Transverse colon (tissue), 4 donors: ENCODE data around the gene BLNK. TPM values are rescaled to one million over a fixed set of nuclear protein-coding genes. Genes with fewer than 3 reads are reported as not detected.

Experiments
- DNase-seq: peaks from one replicate; pipeline ENCODE4 v3.0.0-alpha.2; 2019
- H3K27ac ChIP-seq, 4 donors: fragments of 200-600 bp; sonication (generic); 2 replicates each; pipeline ENCODE4 v1.5.1; 2016 to 2018; ENCODE audit warnings: inconsistent platforms in 4 of 4
- H3K27me3 ChIP-seq: fragments of 200-600 bp; sonication (generic); 2 replicates; pipeline ENCODE4 v1.5.1; 2017; ENCODE audit warnings: inconsistent platforms
- H3K36me3 ChIP-seq, 4 donors: fragments of 200-600 bp; sonication (generic); 2 replicates each; pipeline ENCODE4 v1.5.1; 2017 to 2019; ENCODE audit warnings: inconsistent platforms in 4 of 4
- H3K4me1 ChIP-seq, 4 donors: fragments of 200-600 bp; sonication (generic); 2 replicates each; pipeline ENCODE4 v1.5.1; 2017 to 2020; ENCODE audit warnings: inconsistent platforms in 4 of 4
- H3K4me3 ChIP-seq, 4 donors: fragments of 200-600 bp; sonication (generic); 1 replicate in 1 of 4; 2 replicates in 3 of 4; pipeline versions ENCODE4 v1.5.1 to v1.6.1; 2017 to 2019; ENCODE audit warnings: inconsistent platforms in 4 of 4
- H3K9me3 ChIP-seq, 2 donors: fragments of 200-600 bp; sonication (generic); 2 replicates each; pipeline ENCODE4 v1.5.1; 2017 to 2019; ENCODE audit warnings: inconsistent platforms in 2 of 2
- CTCF ChIP-seq, 5 experiments: fragments of 200-600 bp in 3 of 5; fragments of 450-650 bp in 2 of 5; sonication (generic) in 3 of 5; IDR thresholded peaks; 1 replicate in 2 of 5; 2 replicates in 3 of 5; pipeline ENCODE4 v1.5.1; 2016 to 2017; ENCODE audit warnings: antibody characterized with exemption in 5 of 5, inconsistent platforms in 3 of 5, mild to moderate bottlenecking in 2 of 5, moderate library complexity in 1 of 5
- EP300 ChIP-seq: sonication (generic); formaldehyde crosslinking; IDR thresholded peaks from one replicate; pipeline ENCODE4 v1.6.1; 2017; ENCODE audit warnings: antibody characterized with exemption, low read depth
- POLR2A ChIP-seq: fragments of 450-650 bp; IDR thresholded peaks from one replicate; pipeline ENCODE4 v1.6.1; 2016; ENCODE audit warnings: antibody characterized with exemption, mild to moderate bottlenecking, moderate library complexity
- POLR2AphosphoS5 ChIP-seq, 3 donors: sonication (generic); formaldehyde crosslinking; IDR thresholded peaks; one replicate each; pipeline ENCODE4 v1.6.1; 2016; ENCODE audit warnings: antibody characterized with exemption in 3 of 3
- WGBS, 2 donors: methylation state at CpG; one replicate each; pipeline ENCODE4 v1.1.5; 2018; ENCODE audit warnings: low coverage in 1 of 2; 5-methylcytosine and 5-hydroxymethylcytosine counted together
- in situ Hi-C, 4 donors: fragments of 200-750 bp; cut with MboI; loops; one replicate each; pipeline versions ENCODE4 v1.15.0 to v1.15.1; 2017; ENCODE audit warnings: low sequenced_read_pairs in 3 of 4, low pct_ligation_motif_present in 1 of 4, low pct_unique_long_range_greater_than_20kb in 1 of 4
- intact Hi-C: fragments of 100-400 bp; cut with DNase I; formaldehyde crosslinking; loops from one replicate; pipeline ENCODE4 v1.15.1; 2023; ENCODE audit warnings: low total_unique reads
- total RNA-seq, 4 donors: library from RNA; depleted of rRNA; stranded (reverse); fragments of >200 nt; gene quantifications; one replicate each; pipeline ENCODE4 v1.1.0, GENCODE V29; 2016

The BLNK gene
- total RNA-seq, 4 donors from 2014 or later = 5.6 to 21.8 (median 12.0) TPM

- Histone ChIP-seq H3K4me3 (no peak overlapping the region), H3K9me3 (no peaks in the 10 kb centered on the region), H3K4me1 (peaks cover 0 to 22% (median 6%) of the 10 kb centered on the region in 4 donors), H3K27ac (no peak overlapping the region), H3K27me3 (no peaks in the 10 kb centered on the region), H3K36me3 (no peaks in the 10 kb centered on the region)
- in situ Hi-C loops (no loop called here), intact Hi-C loops (no loop called here)
- 52 to 53% methylated on average over 5 to 6 of the region's 6 CpGs for WGBS, 2 donors
- TF ChIP-seq POLR2A (no peak), CTCF (IDR thresholded peaks at IDR 0.05) (no peak), EP300 (no peak), POLR2AphosphoS5 (IDR thresholded peaks at IDR 0.05) (no peak)
- no peak for DNase-seq
Observed at GRCh38 chr10:96255549-96256333, 15.6 kb downstream of the BLNK start.

- no peaks in the 10 kb centered on the region for H3K27me3 ChIP-seq
- DNase-seq = no peak
- H3K4me1 ChIP-seq = peaks cover 0 to 22% (median 7%) of the 10 kb centered on the region in 4 donors
- 85 to 91% methylated on average over 4 to 5 of the region's 5 CpGs for WGBS, 2 donors
- H3K27ac ChIP-seq = no peak overlapping the region
- no peaks in the 10 kb centered on the region for H3K9me3 ChIP-seq
- TF ChIP-seq POLR2A (no peak), EP300 (no peak), CTCF (IDR thresholded peaks at IDR 0.05) (no peak), POLR2AphosphoS5 (IDR thresholded peaks at IDR 0.05) (no peak)
- in situ Hi-C loops = no loop called here
- no peak overlapping the region for H3K4me3 ChIP-seq
- no peaks in the 10 kb centered on the region for H3K36me3 ChIP-seq
- intact Hi-C loops = no loop called here
Observed at GRCh38 chr10:96254976-96255375, 16.4 kb downstream of the BLNK start.

- in situ Hi-C loops = no loop called here
- 88 to 100% methylated on average over 1 to 5 of the region's 5 CpGs for WGBS, 2 donors
- no peak for TF ChIP-seq CTCF (IDR thresholded peaks at IDR 0.05)
- no peak for TF ChIP-seq EP300
- TF ChIP-seq POLR2A = no peak
- TF ChIP-seq POLR2AphosphoS5 (IDR thresholded peaks at IDR 0.05) = no peak
- Histone ChIP-seq H3K9me3 (no peaks in the 10 kb centered on the region), H3K4me3 (no peak overlapping the region), H3K36me3 (no peaks in the 10 kb centered on the region), H3K4me1 (peaks cover 0 to 29% (median 12%) of the 10 kb centered on the region in 4 donors), H3K27ac (no peak overlapping the region), H3K27me3 (no peaks in the 10 kb centered on the region)
- intact Hi-C loops = no loop called here
- DNase-seq = no peak
Observed at GRCh38 chr10:96252730-96253129, 18.6 kb downstream of the BLNK start.

- DNase-seq = no peak
- Histone ChIP-seq H3K27me3 (no peaks in the 10 kb centered on the region), H3K36me3 (no peaks in the 10 kb centered on the region), H3K4me1 (peaks cover 0 to 20% (median 12%) of the 10 kb centered on the region in 4 donors), H3K27ac (peak overlapping the region in 3 of 4 donors; percentile 56 to 60 (median 59)), H3K9me3 (no peaks in the 10 kb centered on the region), H3K4me3 (no peak overlapping the region)
- in situ Hi-C loops = no loop called here
- intact Hi-C loops = no loop called here
- no peak for TF ChIP-seq POLR2AphosphoS5 (IDR thresholded peaks at IDR 0.05)
- TF ChIP-seq EP300 = no peak
- WGBS, 2 donors = 22 to 45% methylated on average over 1 of the region's 1 CpG
Observed at GRCh38 chr10:96250349-96250748, 21.0 kb downstream of the BLNK start.
